Brain pericyte (primary cell): ENCODE measurements around the gene ABCB10.
A peak's percentile ranks its signal among the peaks of the same experiment; 100 is the strongest.
"Not testable (repeated sequence)": the region's sequence is repeated elsewhere in the genome, so short reads cannot be mapped to it uniquely, and the experiment has no call there.

Experiments used
- DNase-seq: peaks from one replicate; pipeline ENCODE4 v3.0.0-alpha.2; 2012; ENCODE audit warnings: low read depth, low spot score

Gene ABCB10

DNA sequence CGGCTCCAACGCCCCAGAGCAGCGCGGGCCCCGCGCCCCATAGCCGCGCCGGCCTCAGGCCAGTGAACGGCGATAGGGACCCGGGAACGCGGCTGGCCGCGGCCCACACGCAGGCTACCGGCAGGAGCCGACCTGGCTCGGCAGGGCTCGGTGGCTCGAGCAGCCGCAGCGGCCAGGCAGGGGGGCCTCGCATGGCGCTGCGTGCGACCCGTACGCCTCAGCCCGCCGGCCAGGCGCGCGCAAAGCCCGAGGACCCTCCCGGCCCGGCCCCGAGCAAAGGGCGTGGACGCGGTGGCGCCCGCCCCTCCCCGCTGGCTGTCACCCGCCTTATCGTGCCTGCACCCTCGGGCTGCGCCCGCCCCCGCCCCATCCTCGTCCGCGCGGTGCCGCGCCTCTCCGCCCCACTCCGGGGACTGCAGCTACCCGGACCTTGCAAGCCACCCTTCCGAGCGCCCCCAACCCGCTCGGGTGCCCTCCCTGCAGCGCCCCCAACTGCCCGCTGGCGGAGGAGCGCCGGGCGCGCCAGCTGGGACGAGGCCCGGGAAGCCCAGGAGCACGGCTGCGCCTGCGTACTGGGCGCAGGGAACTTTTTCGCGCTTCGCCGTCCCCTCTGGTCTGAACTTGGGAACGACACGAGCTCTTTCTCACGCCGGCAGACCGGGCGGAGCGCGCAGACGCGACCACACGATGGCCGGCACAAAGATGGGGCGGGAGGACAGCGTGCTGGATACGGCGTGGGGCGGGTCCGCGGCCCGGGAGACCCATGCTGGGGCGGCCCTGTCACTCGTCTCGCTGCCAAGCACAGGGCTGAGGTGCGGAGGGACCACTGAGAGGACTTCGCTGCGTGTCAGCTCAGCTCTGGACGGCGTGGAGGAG lies at the start of gene ABCB10:
ABCB10 (minus strand) TSS at position 248 of the 876 bp plus-strand sequence; CDS start at position 193, 55 bp downstream.
- DNase-seq = peak; percentile 95

DNA sequence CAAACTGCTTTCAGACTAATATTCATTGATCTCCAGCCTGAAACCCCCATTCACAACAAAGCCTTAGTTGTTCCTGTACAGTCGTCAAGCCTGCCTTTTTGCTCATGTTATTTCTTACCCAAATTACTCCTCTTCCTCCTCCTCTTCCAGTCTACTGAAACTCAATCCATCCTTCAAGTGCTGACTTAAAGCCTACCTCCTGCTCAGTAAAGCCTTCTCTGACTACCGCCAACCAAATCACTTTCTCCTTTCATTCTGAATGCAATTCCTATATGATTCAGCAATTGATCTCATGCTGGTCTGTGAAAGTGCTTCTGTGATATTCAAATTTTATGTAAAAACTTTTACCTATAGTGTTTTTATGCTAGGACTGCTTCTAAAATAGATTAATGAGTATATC lies 48.9 kb upstream of the ABCB10 start:
- no peak for DNase-seq

DNA sequence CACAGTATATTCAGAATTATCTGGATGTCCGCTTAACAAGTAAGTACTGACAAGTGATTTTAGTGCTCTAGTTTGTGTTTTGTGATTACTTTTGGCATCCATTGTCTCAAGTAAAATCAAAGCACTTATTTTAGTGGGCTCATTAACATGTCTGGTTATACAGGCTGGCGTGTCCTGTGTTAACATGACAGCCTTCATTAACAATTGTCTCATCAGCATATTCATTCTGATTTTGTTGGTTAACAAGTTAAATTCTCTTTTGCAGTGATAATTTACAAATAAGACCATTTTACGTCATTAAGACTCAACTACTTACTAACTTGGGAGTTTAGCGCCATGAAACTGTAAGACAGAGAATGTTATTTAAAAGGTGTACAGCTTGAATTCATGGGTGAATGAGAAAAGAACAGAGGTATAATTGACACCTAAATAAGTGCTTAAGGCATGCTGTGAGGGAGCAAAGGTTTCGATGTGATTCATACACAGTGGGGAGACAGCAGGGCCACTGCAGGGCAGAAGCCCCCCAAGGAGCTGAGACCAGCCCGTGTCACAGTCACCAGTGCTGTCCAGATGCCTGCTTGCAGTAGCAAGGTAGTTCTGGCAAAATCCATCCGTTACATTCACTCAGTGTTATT lies 45.0 kb upstream of the ABCB10 start:
- DNase-seq = no peak

DNA sequence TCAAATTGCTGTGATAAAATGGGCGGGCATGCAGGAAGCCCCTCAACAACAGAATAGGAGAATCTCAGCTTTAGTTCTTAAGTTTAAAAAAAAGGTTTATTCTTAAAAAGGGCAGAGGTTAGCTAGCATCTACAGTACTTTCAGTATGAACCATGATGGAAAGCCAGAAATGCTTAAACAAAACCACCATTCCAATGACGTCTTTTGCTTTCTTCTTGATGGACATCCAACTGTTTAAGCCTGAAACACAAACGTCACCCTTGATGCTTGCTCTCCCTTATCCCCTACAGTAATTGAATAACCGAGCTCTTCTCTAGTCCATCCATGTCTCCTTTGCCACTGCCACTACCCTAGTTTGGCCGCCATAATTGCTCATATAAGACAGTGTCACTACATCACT lies 41.7 kb upstream of the ABCB10 start:
- DNase-seq = no peak

DNA sequence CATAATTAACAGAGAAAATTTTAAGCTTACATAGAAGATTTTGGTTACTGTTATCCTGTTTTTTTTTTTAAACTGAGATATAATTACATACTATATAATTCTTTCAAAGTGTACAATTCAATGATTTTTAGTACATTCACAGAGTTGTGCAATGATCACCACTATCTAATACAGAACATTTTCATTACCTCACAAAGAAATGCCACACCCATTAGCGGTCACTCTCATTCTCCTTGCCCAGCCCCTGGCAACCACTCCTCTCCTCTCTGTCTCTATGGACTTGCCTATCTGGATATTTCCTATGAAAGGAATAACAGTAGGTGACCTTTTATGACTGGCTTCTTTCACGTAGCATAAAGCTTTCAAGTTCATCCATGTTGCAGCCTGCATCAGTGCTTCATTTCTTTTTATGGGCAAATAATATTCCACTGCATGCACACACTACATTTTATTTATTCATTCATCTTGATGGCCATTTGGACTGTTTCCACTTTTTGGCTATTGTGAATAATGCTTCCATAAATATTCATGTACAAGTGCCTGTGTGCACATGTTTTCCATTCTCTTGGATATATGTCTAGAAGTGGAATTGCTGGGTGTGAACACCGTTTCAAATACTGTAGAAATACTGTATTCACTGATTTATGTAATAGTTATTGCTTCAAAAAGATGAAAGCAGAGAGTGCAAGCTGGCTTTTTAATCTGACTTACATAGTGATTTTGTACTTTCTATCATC lies 40.9 kb upstream of the ABCB10 start:
- no peak for DNase-seq

DNA sequence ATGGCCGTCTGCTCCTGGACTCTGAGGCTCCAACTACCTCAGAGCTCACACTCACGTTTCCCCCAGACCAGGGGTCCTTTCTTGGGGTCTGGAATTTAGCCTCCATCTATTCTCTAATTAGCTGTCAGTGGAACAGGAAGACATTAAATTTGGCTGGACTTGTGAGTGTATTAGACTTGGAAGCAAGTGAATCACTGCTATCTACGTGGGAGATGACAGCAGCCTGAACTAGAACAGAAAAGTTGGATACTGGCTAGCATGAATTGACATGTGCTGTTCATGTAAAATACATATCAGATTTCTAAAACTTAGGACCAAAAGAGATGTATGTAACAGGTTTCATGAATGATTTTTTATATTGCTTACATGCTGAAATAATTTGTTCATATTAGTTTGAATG lies 39.4 kb upstream of the ABCB10 start:
- no peak for DNase-seq

DNA sequence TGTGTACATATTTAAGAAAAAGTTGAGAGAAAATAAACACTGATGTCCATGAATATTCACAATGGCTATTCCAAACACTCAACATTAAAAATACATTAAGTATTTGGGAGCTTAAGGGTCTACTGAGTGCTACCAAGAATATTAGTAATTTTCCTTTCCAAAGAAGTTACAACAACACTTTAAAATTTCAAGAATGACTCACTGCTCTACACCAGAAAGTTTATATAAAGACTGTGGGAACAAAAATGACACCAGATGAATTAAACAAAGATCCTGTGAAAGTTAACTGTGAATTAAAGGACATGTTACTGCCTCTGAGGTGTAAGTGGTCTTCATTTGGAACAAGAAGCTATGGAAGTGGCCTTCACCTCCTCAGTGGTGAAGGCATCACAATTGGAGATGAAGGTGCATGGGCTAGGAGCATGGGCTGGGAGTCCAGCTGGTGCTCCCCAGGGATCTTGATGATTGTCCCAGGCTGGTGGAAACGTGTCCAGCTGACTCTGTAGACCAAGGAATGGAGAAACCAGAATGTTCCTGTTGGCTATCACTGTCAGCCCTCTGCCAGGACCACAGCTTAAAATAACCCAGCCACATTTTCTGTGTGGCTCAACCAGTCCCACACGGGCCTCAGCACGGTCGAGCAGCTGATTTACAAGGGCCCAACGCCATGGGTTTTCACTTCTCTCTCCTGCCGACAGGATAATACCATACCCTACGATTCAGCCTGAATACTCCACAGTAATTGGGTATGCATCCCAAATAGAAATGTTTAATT lies 38.6 kb upstream of the ABCB10 start:
- no peak for DNase-seq

DNA sequence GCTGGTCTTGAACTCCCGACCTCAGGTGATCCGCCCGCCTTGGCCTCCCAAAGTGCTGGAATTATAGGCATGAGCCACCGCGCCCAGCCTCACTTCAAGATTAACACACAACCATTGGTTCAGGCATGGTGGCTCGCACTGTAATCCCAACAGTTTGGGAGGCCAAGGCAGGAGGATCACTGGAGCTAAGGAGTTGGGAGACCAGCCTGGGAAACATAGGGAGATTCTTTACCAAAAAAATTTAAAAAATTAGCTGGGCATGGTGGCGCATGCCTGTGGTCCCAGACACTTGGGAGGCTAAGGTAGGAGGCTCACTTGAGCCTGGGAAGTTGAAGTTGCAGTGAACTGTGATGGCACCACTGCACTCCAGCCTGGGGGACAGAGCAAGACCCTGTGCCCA lies 37.4 kb upstream of the ABCB10 start:
- DNase-seq = not testable (repeated sequence)

DNA sequence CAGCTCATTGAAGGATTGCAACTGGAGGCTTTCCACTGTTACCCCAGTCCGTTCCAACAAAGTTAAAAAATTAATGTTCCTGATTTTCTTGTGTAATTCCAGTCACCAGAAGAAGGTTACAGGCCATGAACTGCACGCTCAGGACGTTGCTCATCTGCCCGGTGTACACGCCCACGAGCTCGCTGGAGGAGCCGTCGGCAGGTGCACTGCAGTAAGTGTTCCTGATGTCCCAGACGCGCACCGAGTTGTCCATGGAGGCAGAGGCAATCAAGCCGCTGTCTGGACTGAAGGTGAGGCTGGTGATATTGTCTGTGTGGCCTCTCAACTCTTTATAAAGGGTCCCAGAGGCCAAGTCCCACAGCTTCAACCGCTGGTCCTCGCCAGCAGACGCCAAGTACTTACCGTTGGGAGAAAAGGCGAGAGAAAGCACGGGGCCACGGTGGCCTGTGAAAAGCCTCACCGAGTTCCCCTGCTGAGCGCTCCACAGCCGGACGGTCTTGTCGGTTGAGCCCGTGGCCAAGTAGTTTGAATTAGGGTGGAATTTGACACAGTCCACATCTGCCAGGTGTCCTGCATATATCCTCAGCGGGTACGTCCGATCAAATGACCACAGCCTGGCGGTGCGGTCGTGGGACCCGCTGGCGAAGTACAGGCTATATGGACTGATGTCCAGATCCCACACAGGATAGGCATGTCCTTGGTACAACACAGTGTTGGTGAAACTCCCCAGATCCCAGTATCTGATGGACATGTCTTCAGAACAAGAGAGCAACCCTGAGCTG lies 35.9 kb upstream of the ABCB10 start:
- DNase-seq = no peak

DNA sequence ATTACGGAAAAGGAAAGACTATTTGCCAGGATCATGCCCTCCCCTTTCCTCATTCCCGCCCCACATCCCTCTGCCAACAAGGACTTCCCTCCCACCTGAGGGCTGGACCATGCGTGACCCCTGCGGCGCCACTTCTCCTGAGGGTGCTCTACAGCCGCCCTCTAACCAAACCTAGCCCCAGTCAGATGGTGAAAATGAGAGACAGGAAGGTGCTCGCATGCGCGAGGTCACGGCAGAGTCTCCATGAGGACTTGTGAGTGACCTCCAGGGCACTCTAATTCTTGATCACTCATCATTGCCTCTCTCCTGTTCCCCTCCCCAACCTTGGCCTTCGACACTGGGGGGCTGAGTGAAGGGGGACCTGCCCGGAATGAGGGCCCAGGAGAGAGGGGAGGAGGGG lies 35.3 kb upstream of the ABCB10 start:
- DNase-seq = no peak

DNA sequence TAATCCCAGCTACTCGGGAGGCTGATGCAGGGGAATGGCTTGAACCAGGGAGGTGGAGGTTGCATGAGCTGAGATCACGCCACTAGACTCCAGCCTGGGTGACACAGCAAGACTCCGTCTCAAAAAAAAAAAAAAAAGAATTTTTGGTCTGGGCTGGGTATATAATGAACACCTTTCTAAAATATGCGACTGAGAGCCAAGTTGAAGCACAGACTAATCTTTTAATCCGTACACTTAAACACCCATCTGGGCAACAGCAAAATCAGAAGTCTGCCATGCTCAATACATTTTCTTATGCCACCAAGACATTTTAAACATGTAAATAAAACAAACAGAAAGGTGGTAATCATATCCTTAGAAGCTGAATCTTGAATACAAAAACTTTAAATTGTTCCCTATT lies 31.6 kb upstream of the ABCB10 start:
- DNase-seq = no peak

DNA sequence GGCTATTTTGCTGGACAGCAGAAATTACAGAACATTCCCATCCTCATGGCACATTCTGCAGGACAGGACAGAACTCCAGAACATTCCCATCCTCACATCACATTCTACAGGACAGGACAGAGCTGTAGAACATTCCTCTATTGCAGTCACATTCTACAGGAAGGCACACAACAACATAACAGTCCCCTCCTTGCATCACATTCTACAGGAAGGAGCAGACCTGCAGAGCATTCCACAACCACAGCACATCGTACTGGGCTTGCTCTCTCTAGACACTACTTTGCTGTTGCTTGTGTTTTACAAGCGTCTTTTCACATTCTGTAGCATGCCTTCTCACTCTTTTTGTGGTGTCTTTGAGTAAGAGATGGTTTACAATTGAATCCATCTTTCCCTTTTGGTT lies 26.8 kb upstream of the ABCB10 start:
- no peak for DNase-seq

DNA sequence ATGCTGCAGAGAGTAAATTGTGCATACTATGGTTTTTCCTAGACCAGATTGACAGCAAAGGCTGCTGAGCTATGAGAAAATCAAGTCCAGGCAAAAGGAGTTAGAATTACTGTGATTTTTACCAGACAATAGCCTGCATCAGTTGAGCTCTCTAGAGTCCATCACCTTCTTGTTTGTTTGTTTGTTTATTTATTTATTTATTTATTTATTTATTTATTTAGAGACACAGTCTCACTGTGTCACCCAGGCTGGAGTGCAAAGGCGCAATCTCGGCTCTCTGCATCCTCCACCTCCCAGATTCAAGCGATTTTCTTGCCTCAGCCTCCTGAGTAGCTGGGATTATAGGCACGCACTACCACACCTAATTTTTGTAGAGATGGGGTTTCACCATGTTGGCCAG lies 24.2 kb upstream of the ABCB10 start:
- DNase-seq = no peak

DNA sequence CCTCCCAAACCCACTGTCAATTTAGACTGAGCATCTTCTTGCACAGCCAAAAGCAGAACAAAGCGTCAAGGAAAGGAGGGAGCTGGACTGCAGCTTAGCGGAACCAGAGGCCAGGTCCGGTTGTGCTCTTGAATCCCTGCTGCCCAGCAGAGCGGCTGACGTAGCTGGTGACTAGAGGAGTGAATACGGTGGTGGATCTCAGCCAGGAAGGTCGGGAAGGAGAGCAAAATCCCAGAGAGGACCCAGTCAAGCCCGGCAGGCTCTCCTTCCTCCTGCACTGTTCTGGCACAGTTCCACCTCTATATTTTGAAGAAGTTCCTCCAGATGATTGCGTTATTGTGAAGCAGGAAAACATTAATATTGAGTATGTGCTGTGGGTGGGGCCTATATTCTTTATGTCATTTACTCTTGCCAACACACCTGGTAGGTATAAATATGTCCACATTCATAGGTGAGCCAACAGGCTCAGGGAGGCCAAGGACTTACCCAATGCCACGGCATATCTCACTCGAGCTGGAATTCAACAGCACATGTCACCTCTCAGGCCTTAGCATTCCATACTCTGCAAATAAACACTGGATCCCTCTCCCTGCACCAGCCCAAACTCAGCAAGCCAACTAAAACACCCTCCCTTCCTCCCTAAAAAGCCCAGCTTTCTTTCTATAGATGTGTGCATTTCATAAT lies 23.6 kb upstream of the ABCB10 start:
- no peak for DNase-seq

DNA sequence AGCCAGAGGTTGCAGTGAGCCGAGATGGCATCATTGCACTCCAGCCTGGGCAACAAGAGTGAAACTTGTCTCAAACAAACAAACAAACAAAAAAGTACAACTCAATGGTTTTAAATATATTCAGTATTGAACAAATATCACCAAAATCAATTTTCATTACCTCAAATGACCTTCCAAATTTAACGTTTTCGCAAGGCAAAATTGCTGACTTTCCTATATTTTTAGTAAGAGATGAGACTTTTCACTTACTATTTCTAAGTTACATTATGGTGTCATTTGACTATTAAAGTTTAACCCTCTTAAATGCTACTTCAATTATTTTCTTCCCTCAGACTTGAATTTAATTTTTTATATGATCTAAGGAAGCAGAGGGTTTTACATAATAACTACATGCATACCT lies 23.0 kb upstream of the ABCB10 start:
- no peak for DNase-seq

DNA sequence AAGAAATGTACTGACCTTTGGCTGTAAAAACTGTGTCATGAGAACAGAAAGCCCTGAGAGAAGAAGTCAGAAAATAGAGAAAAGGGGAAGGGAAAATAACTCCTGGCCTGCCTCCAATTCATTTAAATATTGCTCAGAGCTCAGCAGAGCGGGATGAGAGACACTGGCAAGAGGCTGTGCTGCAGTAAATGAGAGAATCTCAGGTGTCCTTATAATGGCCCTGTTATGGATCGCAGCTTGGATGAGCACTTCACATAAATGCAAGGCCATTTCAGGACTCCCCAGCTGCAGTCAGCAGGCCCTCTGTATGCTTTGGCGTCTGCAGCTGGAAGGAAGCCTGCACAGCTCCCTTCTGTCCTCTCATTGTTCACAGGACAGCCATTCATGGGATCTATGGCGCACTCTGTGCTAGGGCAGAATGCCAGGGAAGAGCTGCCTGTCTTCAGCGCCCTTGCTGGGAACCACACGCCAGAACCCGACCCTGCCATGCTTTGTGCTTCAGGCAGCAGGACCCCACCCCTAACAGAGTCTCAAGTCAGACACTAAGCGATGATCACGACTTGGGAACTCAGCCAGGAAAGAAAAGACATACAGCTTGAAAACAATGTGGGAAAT lies 20.7 kb upstream of the ABCB10 start:
- DNase-seq = peak; percentile 49

DNA sequence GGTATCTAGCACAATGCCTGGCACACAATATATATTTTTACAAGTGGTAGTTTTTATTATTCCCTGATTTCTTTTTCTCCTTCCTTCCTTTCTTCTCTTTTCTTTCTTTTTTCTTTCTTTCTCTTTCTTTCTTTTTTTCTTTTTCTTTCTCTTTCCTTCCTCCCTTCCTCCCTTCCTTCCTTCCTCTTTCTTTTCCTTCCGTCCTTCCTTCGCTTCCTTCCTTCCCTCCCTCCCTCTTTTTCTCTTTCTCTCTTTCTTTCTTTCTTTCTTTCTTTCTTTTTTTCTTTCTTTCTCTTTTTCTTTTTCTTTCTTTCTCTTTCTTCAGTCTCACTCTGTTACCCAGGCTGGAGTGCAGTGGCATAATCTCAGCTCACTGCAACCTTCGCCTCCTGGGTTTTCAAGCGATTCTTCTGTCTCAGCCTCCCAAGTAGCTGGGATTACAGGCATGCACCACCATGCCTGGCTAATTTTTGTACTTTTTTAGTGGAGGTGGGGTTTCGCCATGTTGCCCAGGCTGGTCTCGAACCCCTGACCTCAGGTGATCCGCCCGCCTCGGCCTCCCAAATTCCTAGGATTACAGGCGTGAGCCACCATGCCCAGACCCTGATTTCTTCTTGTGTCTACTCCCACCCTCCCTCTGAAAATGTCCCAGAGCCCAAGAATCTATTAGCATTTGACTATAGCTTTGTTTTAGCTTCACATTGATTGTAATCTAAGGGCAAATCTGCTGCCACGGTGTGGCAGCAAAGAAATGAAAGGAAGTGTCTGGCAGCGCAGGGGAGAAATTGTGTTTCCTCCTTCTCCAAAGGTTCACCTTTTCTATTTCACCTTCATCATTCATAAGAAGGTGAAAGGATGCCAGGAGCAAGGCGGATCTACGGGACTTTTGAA lies 19.9 kb upstream of the ABCB10 start:
- DNase-seq = no peak

DNA sequence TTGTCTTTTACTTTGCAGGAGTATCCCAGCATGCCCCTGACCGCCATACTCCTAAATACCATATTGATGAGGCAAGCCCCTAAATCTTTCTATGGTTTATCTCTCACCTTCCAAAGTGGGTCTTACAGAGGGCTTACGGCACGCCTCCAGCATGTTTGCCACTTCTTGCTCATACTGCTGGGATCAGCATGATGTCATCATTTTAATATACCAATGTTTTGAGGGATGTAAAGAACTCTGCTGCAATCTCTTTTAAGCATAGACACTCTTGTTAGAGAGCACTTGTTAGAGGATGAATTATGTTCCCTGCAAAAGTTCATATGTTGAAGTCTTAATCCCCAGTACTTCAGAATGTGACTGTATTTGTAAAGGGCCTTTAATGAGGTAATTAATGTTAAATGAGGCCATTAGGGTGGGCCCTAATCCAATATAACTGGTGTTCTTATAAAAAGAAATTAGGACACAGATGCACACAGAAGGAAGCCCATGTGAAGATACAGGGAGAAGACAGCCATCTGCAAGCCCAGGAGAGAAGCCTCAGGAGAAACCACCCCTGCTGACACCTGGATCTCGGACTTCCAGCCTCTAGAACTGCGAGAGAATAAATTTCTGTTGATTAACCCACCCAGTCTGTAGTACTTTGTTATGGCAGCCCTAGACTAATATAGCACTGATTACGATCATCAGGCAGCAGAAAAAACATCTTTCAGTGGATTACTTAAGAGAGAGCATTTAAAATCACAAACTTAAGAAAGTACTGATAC lies 16.4 kb upstream of the ABCB10 start:
- no peak for DNase-seq
